Smooth muscle cell (in vitro differentiated cells): ENCODE data around the gene NEK10. TPM values are rescaled to one million over a fixed set of nuclear protein-coding genes. Genes with fewer than 3 reads are reported as not detected.

Experiments
- DNase-seq: peaks from one replicate; lab custom pipeline; 2025; ENCODE audit not compliant: unreplicated experiment; lab: John Stamatoyannopoulos, UW
- H2AFZ ChIP-seq: fragments of 200-600 bp; sonication (generic); 2 replicates; pipeline ENCODE4 v1.6.0; 2016; ENCODE audit warnings: antibody characterized with exemption, low read depth, mild to moderate bottlenecking
- H3F3A ChIP-seq: fragments of 200-600 bp; sonication (generic); 2 replicates; pipeline ENCODE4 v1.6.0; 2017; ENCODE audit warnings: antibody characterized with exemption, low read depth
- H3K27ac ChIP-seq: fragments of 200-600 bp; sonication (generic); 2 replicates; pipeline ENCODE4 v1.5.1; 2016; ENCODE audit warnings: low read depth, mild to moderate bottlenecking
- H3K27me3 ChIP-seq: fragments of 200-600 bp; sonication (generic); 2 replicates; pipeline ENCODE4 v1.6.1; 2016; ENCODE audit warnings: low read depth, mild to moderate bottlenecking
- H3K36me3 ChIP-seq: fragments of 200-600 bp; sonication (generic); 2 replicates; pipeline ENCODE4 v1.5.1; 2016; ENCODE audit warnings: low read depth
- H3K4me1 ChIP-seq: fragments of 200-600 bp; sonication (generic); 2 replicates; pipeline ENCODE4 v1.5.1; 2016; ENCODE audit warnings: low read depth
- H3K4me2 ChIP-seq: fragments of 200-600 bp; sonication (generic); 2 replicates; pipeline ENCODE4 v1.6.0; 2016; ENCODE audit warnings: mild to moderate bottlenecking
- H3K4me3 ChIP-seq: fragments of 200-600 bp; sonication (generic); 2 replicates; pipeline ENCODE4 v1.5.1; 2016; ENCODE audit warnings: mild to moderate bottlenecking
- H3K79me2 ChIP-seq: fragments of 200-600 bp; sonication (generic); 2 replicates; pipeline ENCODE4 v1.6.0; 2016; ENCODE audit warnings: low read depth, mild to moderate bottlenecking
- H3K9ac ChIP-seq: fragments of 200-600 bp; sonication (generic); 2 replicates; pipeline ENCODE4 v1.6.0; 2016; ENCODE audit warnings: low read depth
- H3K9me3 ChIP-seq: fragments of 200-600 bp; sonication (generic); replicated peaks from 2 replicates; pipeline ENCODE4 v1.5.1; 2016; ENCODE audit warnings: low read depth
- H4K20me1 ChIP-seq: fragments of 200-600 bp; sonication (generic); 2 replicates; pipeline ENCODE4 v1.6.0; 2016; ENCODE audit warnings: low read depth
- CTCF ChIP-seq: fragments of 200-600 bp; sonication (generic); IDR thresholded peaks from 2 replicates; pipeline ENCODE4 v1.5.1; 2017; ENCODE audit warnings: borderline replicate concordance, mild to moderate bottlenecking, antibody characterized with exemption; ENCODE audit not compliant: insufficient read depth, poor library complexity, severe bottlenecking
- WGBS: methylation state at CpG from one replicate; pipeline ENCODE4 v1.1.7; 2016; ENCODE audit warnings: low lambda C conversion rate; 5-methylcytosine and 5-hydroxymethylcytosine counted together
- polyA plus RNA-seq: library from polyadenylated mRNA; unstranded; fragments of >200 nt; fragmentation: Nextera tagmentation; extraction: Ambion mirVana; gene quantifications from 2 replicates; pipeline ENCODE4 v1.2.1, GENCODE V29; 2016
- total RNA-seq: library from RNA; depleted of rRNA; stranded (reverse); fragments of >200 nt; gene quantifications from 2 replicates; pipeline ENCODE4 v1.2.3, GENCODE V29; 2014

Gene NEK10
- total and polyA plus RNA-seq, 2 experiments from 2014 or later = 2.7 TPM; not detected in 1

- H3K4me1 ChIP-seq = peaks cover 4% of the 10 kb centered on the region
- WGBS = 26% methylated on average over 5 of the region's 5 CpGs
- TF ChIP-seq CTCF = no peak
Observed at GRCh38 chr3:27078246-27078913, 290.8 kb downstream of the NEK10 start.

GRCh38 chr3:27076815-27077630 lies 292.2 kb downstream of the NEK10 start:
- Histone ChIP-seq H3K9ac (no peak overlapping the region), H3K4me1 (peaks cover 14% of the 10 kb centered on the region), H4K20me1 (no peaks in the 10 kb centered on the region), H3K4me2 (no peak overlapping the region), H3K27ac (no peak overlapping the region), H3K9me3 (no peaks in the 10 kb centered on the region), H3K4me3 (no peak overlapping the region), H3K27me3 (no peaks in the 10 kb centered on the region), H2AFZ (no peak overlapping the region), H3K36me3 (no peaks in the 10 kb centered on the region), H3F3A (no peaks in the 10 kb centered on the region), H3K79me2 (no peaks in the 10 kb centered on the region)
- DNase-seq = no peak
- TF ChIP-seq CTCF = no peak
- 66% methylated on average over 6 of the region's 6 CpGs for WGBS

More at GRCh38 chr3:27078246-27078913, 290.8 kb downstream of the NEK10 start:
- H3K4me2 ChIP-seq = no peak overlapping the region
- no peak overlapping the region for H3K9ac ChIP-seq
- no peak for DNase-seq
- no peak overlapping the region for H3K27ac ChIP-seq
- no peak overlapping the region for H3K4me3 ChIP-seq
- H2AFZ ChIP-seq = no peak overlapping the region
- H3K27me3 ChIP-seq = no peaks in the 10 kb centered on the region
- H3F3A ChIP-seq = no peaks in the 10 kb centered on the region
- H3K9me3 ChIP-seq = no peaks in the 10 kb centered on the region
- no peaks in the 10 kb centered on the region for H3K79me2 ChIP-seq
- no peaks in the 10 kb centered on the region for H3K36me3 ChIP-seq
- H4K20me1 ChIP-seq = no peaks in the 10 kb centered on the region

GRCh38 chr3:27074914-27075313 lies 294.3 kb downstream of the NEK10 start:
- no peak overlapping the region for H3K4me3 ChIP-seq
- H3K4me2 ChIP-seq = no peak overlapping the region
- no peaks in the 10 kb centered on the region for H3K36me3 ChIP-seq
- H3K27me3 ChIP-seq = no peaks in the 10 kb centered on the region
- TF ChIP-seq CTCF = no peak
- no peaks in the 10 kb centered on the region for H3K9me3 ChIP-seq
- no peak overlapping the region for H2AFZ ChIP-seq
- 85% methylated on average over 3 of the region's 3 CpGs for WGBS
- H3F3A ChIP-seq = no peaks in the 10 kb centered on the region
- no peak for DNase-seq
- H3K79me2 ChIP-seq = no peaks in the 10 kb centered on the region
- H3K9ac ChIP-seq = no peak overlapping the region
- H4K20me1 ChIP-seq = no peaks in the 10 kb centered on the region
- peaks cover 14% of the 10 kb centered on the region for H3K4me1 ChIP-seq
- H3K27ac ChIP-seq = no peak overlapping the region
